KMS-11 (cell line): Measurements from ENCODE around the gene ZCWPW1.

ENCODE experiments used
- H2AFZ ChIP-seq: fragments of 200-600 bp; sonication (generic); 2 replicates; pipeline ENCODE4 v1.6.1; 2016; ENCODE audit warnings: antibody characterized with exemption, mixed run types, low read depth
- H3K27ac ChIP-seq: fragments of 200-600 bp; sonication (generic); 2 replicates; pipeline ENCODE4 v1.6.1; 2016; ENCODE audit warnings: mild to moderate bottlenecking, mixed run types
- H3K27me3 ChIP-seq: fragments of 200-600 bp; sonication (generic); 2 replicates; pipeline ENCODE4 v1.6.1; 2017; ENCODE audit warnings: mild to moderate bottlenecking, low read depth, mixed run types, moderate library complexity; ENCODE audit not compliant: insufficient read depth
- H3K36me3 ChIP-seq: fragments of 200-600 bp; sonication (generic); 2 replicates; pipeline ENCODE4 v1.6.1; 2017; ENCODE audit warnings: mild to moderate bottlenecking, mixed run types; ENCODE audit not compliant: insufficient read depth
- H3K4me1 ChIP-seq: fragments of 200-600 bp; sonication (generic); 2 replicates; pipeline ENCODE4 v1.6.1; 2016; ENCODE audit warnings: mild to moderate bottlenecking, low read depth, mixed run types; ENCODE audit not compliant: poor library complexity, severe bottlenecking
- H3K4me2 ChIP-seq: fragments of 200-600 bp; sonication (generic); 2 replicates; pipeline ENCODE4 v1.7.0; 2016; ENCODE audit warnings: mild to moderate bottlenecking, mixed run types
- H3K4me3 ChIP-seq: fragments of 200-600 bp; sonication (generic); IDR thresholded peaks from 2 replicates; pipeline ENCODE4 v1.6.1; 2017; ENCODE audit warnings: low read depth, low read length, mixed read lengths; ENCODE audit not compliant: insufficient read depth
- H3K79me2 ChIP-seq: fragments of 200-600 bp; sonication (generic); 2 replicates; pipeline ENCODE4 v1.6.1; 2016; ENCODE audit warnings: low read depth, mixed run types; ENCODE audit not compliant: insufficient read depth
- H3K9ac ChIP-seq: fragments of 200-600 bp; sonication (generic); 2 replicates; pipeline ENCODE4 v1.6.1; 2016; ENCODE audit warnings: mild to moderate bottlenecking, mixed run types
- H4K20me1 ChIP-seq: fragments of 200-600 bp; sonication (generic); 2 replicates; pipeline ENCODE4 v1.6.1; 2016; ENCODE audit warnings: mild to moderate bottlenecking, mixed run types; ENCODE audit not compliant: insufficient read depth
- CTCF ChIP-seq: fragments of 200-600 bp; sonication (generic); conservative IDR thresholded peaks from 2 replicates; pipeline ENCODE4 v1.6.1; 2017; ENCODE audit warnings: low read depth, mild to moderate bottlenecking, antibody characterized with exemption, low read length, moderate library complexity, mixed read lengths

Gene ZCWPW1

GRCh38 chr7:100371561-100372171 lies 56.8 kb downstream of the ZCWPW1 start:
- Histone ChIP-seq H3K4me3 (no peak overlapping the region), H3K36me3 (no peaks in the 10 kb centered on the region), H2AFZ (no peak overlapping the region), H3K4me1 (peaks cover 13% of the 10 kb centered on the region), H4K20me1 (no peaks in the 10 kb centered on the region), H3K27ac (no peak overlapping the region), H3K27me3 (no peaks in the 10 kb centered on the region), H3K9ac (no peak overlapping the region), H3K79me2 (no peaks in the 10 kb centered on the region), H3K4me2 (no peak overlapping the region)
- TF ChIP-seq CTCF, result no peak

DNA sequence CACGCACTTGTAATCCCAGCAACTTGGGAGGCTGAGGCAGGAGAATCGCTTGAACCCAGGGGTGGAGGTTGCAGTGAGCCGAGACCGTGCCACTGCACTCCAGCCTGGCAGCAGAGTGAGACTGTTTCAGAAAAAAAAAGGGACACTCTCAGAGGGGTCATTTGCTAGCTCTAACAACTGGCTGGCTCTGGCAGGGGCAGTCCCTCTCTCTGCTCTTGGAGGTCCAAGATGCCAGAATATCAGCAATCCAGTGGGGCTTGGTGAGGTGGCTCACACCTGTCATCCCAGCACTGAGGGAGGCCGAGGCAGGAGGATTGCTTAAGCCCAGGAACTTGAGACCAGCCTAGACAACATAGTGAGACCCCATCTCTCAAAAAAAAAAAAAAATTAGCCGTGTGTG lies 57.8 kb downstream of the ZCWPW1 start:
- Histone ChIP-seq H2AFZ (no peak overlapping the region), H3K36me3 (no peaks in the 10 kb centered on the region), H3K9ac (no peak overlapping the region), H3K27me3 (no peaks in the 10 kb centered on the region), H3K27ac (no peak overlapping the region), H4K20me1 (no peaks in the 10 kb centered on the region), H3K4me3 (no peak overlapping the region), H3K79me2 (no peaks in the 10 kb centered on the region), H3K4me1 (peaks cover 23% of the 10 kb centered on the region), H3K4me2 (no peak overlapping the region)
- TF ChIP-seq CTCF, result no peak

DNA sequence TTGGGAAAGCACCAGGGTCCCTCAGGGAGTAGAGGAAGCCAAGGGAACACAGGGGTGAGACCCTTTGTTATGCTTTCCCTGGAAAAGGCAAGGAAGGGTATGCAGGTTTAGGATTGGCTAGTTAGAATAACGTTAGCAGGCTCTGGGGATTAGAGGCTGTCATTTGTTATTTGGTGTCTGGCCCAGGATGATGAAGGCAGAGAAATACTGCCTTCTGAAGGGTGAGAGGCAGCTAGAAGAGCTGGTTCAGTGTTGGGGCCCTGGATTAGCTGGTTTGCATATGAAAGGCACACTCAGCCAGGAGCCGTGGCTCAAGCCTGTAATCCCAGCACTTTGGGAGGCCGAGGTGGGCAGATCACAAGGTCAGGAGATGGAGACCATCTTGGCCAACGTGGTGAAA lies 58.2 kb downstream of the ZCWPW1 start:
- no peak overlapping the region for H2AFZ ChIP-seq
- no peaks in the 10 kb centered on the region for H3K79me2 ChIP-seq
- TF ChIP-seq CTCF, result no peak
- peaks cover 25% of the 10 kb centered on the region for H3K4me1 ChIP-seq
- no peaks in the 10 kb centered on the region for H3K27me3 ChIP-seq
- no peaks in the 10 kb centered on the region for H4K20me1 ChIP-seq
- H3K4me3 ChIP-seq, result no peak overlapping the region
- H3K9ac ChIP-seq, result no peak overlapping the region
- H3K36me3 ChIP-seq, result no peaks in the 10 kb centered on the region
- no peak overlapping the region for H3K27ac ChIP-seq
- no peak overlapping the region for H3K4me2 ChIP-seq

DNA sequence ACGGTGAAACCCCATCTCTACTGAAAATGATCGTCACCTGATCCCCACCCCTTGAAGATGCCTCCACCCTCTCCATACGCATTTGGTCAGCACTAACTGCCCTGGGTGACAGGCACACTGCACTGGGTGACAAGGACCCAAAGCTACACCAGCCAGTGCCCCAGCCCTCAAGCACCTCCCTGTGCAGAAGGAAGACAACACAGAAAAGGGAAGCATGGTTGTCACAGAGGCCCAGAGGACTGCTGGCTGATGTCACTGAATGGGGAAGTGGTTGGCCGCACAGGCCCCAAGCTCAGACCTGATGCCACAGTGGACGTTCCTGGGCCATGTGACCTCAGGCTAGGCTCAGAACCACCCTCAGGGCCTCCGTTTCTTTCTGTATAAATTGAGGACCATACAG lies 59.4 kb downstream of the ZCWPW1 start:
- Histone ChIP-seq H3K79me2 (no peaks in the 10 kb centered on the region), H3K4me2 (no peak overlapping the region), H3K27me3 (no peaks in the 10 kb centered on the region), H3K4me1 (peaks cover 36% of the 10 kb centered on the region), H3K36me3 (no peaks in the 10 kb centered on the region), H3K27ac (no peak overlapping the region), H4K20me1 (no peaks in the 10 kb centered on the region), H2AFZ (no peak overlapping the region), H3K4me3 (no peak overlapping the region), H3K9ac (no peak overlapping the region)
- no peak for TF ChIP-seq CTCF
